ENCODE measurements around the gene SCNN1A. TPM values are rescaled to one million over a fixed set of nuclear protein-coding genes. Genes with fewer than 3 reads are reported as not detected.

Gene SCNN1A
- total RNA-seq, 1 donor from 2014 or later = 29.2 TPM

- H3K27me3 Mint-ChIP-seq = peaks cover 3% of the 10 kb centered on the region
- peaks cover 19% of the 10 kb centered on the region for H3K4me1 Mint-ChIP-seq (ENCODE audit: unreplicated experiment)
- TF ChIP-seq CTCF (conservative IDR thresholded peaks at IDR 0.05) = peak; percentile 54
- peak overlapping the region; percentile 86 for H3K4me3 Mint-ChIP-seq
- DNase-seq (ENCODE audit: extremely low spot score, unreplicated experiment) = no peak
- H3K36me3 Mint-ChIP-seq = no peaks in the 10 kb centered on the region
- no peaks in the 10 kb centered on the region for H3K9me3 Mint-ChIP-seq
- peak overlapping the region; percentile 92 for H3K27ac Mint-ChIP-seq
These were observed 911 bp upstream of the SCNN1A start for GRCh38 chr12:6376079-6376869.

GRCh38 chr12:6374786-6375160 is 590 bp downstream of the SCNN1A start:
- peaks cover 3% of the 10 kb centered on the region for H3K27me3 Mint-ChIP-seq
- peaks cover 7% of the 10 kb centered on the region for H3K36me3 Mint-ChIP-seq
- no peak for DNase-seq (ENCODE audit: extremely low spot score, unreplicated experiment)
- H3K4me1 Mint-ChIP-seq (ENCODE audit: unreplicated experiment) = peaks cover 28% of the 10 kb centered on the region
- no peaks in the 10 kb centered on the region for H3K9me3 Mint-ChIP-seq
- no peak for TF ChIP-seq CTCF (conservative IDR thresholded peaks at IDR 0.05)
- H3K4me3 Mint-ChIP-seq = peak overlapping the region; percentile 86
- H3K27ac Mint-ChIP-seq = peak overlapping the region; percentile 92

- no peak for DNase-seq (ENCODE audit: extremely low spot score, unreplicated experiment)
- Mint-ChIP-seq H3K9me3 (no peaks in the 10 kb centered on the region), H3K27me3 (peaks cover 3% of the 10 kb centered on the region), H3K4me1 (ENCODE audit: unreplicated experiment) (peaks cover 28% of the 10 kb centered on the region), H3K27ac (peak overlapping the region; percentile 96), H3K36me3 (peaks cover 7% of the 10 kb centered on the region), H3K4me3 (peak overlapping the region; percentile 83)
- TF ChIP-seq CTCF (conservative IDR thresholded peaks at IDR 0.05) = no peak
These were observed 1.2 kb downstream of the SCNN1A start for GRCh38 chr12:6374028-6374785.

- no peaks in the 10 kb centered on the region for H3K9me3 Mint-ChIP-seq
- H3K27me3 Mint-ChIP-seq = peaks cover 3% of the 10 kb centered on the region
- H3K4me3 Mint-ChIP-seq = peak overlapping the region; percentile 83
- peak overlapping the region; percentile 96 for H3K27ac Mint-ChIP-seq
- DNase-seq (ENCODE audit: extremely low spot score, unreplicated experiment) = no peak
- no peak for TF ChIP-seq CTCF (conservative IDR thresholded peaks at IDR 0.05)
- peaks cover 28% of the 10 kb centered on the region for H3K4me1 Mint-ChIP-seq (ENCODE audit: unreplicated experiment)
- peaks cover 7% of the 10 kb centered on the region for H3K36me3 Mint-ChIP-seq
These were observed 2.2 kb downstream of the SCNN1A start for GRCh38 chr12:6373022-6373787.

- Mint-ChIP-seq H3K4me3 (peak overlapping the region; percentile 83), H3K27ac (peak overlapping the region; percentile 96), H3K27me3 (peaks cover 3% of the 10 kb centered on the region), H3K9me3 (no peaks in the 10 kb centered on the region), H3K36me3 (peaks cover 7% of the 10 kb centered on the region), H3K4me1 (ENCODE audit: unreplicated experiment) (peaks cover 28% of the 10 kb centered on the region)
- TF ChIP-seq CTCF (conservative IDR thresholded peaks at IDR 0.05) = no peak
- DNase-seq (ENCODE audit: extremely low spot score, unreplicated experiment) = no peak
These were observed 2.9 kb downstream of the SCNN1A start for GRCh38 chr12:6372403-6373003.

Data from type B pancreatic cell (in vitro differentiated cells).